ENCODE results near the gene CNGA2.

CNGA2 gene

GRCh38 chrX:151754047-151754429 is 19.5 kb downstream of the CNGA2 start:
- no peaks in the 10 kb centered on the region for H3K27me3 ChIP-seq (ENCODE audit: insufficient read depth, low read depth)
- no peaks in the 10 kb centered on the region for H4K20me1 ChIP-seq (ENCODE audit: insufficient read depth)
- H3K4me1 ChIP-seq (ENCODE audit: low read depth, poor library complexity, severe bottlenecking) = no peaks in the 10 kb centered on the region
- H3K4me3 ChIP-seq (IDR thresholded peaks at IDR 0.05; ENCODE audit: insufficient read depth, low read depth, low read length) = no peak overlapping the region
- TF ChIP-seq CTCF (conservative IDR thresholded peaks at IDR 0.05; ENCODE audit: low read depth, low read length) = no peak
- no peak overlapping the region for H2AFZ ChIP-seq (ENCODE audit: low read depth)
- no peak overlapping the region for H3K27ac ChIP-seq
- H3K9ac ChIP-seq = no peak overlapping the region
- H3K79me2 ChIP-seq (ENCODE audit: insufficient read depth, low read depth) = no peaks in the 10 kb centered on the region
- H3K4me2 ChIP-seq = no peak overlapping the region
- H3K36me3 ChIP-seq (ENCODE audit: insufficient read depth) = no peaks in the 10 kb centered on the region

- Histone ChIP-seq H2AFZ (ENCODE audit: low read depth) (no peak overlapping the region), H3K27me3 (ENCODE audit: insufficient read depth, low read depth) (no peaks in the 10 kb centered on the region), H3K4me2 (no peak overlapping the region), H3K36me3 (ENCODE audit: insufficient read depth) (no peaks in the 10 kb centered on the region), H3K4me3 (IDR thresholded peaks at IDR 0.05; ENCODE audit: insufficient read depth, low read depth, low read length) (no peak overlapping the region), H4K20me1 (ENCODE audit: insufficient read depth) (no peaks in the 10 kb centered on the region), H3K79me2 (ENCODE audit: insufficient read depth, low read depth) (no peaks in the 10 kb centered on the region), H3K9ac (no peak overlapping the region), H3K4me1 (ENCODE audit: low read depth, poor library complexity, severe bottlenecking) (no peaks in the 10 kb centered on the region), H3K27ac (no peak overlapping the region)
- no peak for TF ChIP-seq CTCF (conservative IDR thresholded peaks at IDR 0.05; ENCODE audit: low read depth, low read length)
Measured at GRCh38 chrX:151754641-151755215, 20.2 kb downstream of the CNGA2 start.

GRCh38 chrX:151759041-151759708 is 24.6 kb downstream of the CNGA2 start:
- H3K36me3 ChIP-seq (ENCODE audit: insufficient read depth) = no peaks in the 10 kb centered on the region
- H3K27me3 ChIP-seq (ENCODE audit: insufficient read depth, low read depth) = no peaks in the 10 kb centered on the region
- no peak overlapping the region for H2AFZ ChIP-seq (ENCODE audit: low read depth)
- H3K4me1 ChIP-seq (ENCODE audit: low read depth, poor library complexity, severe bottlenecking) = no peaks in the 10 kb centered on the region
- no peak for TF ChIP-seq CTCF (conservative IDR thresholded peaks at IDR 0.05; ENCODE audit: low read depth, low read length)
- H3K9ac ChIP-seq = no peak overlapping the region
- no peaks in the 10 kb centered on the region for H4K20me1 ChIP-seq (ENCODE audit: insufficient read depth)
- H3K4me2 ChIP-seq = no peak overlapping the region
- H3K4me3 ChIP-seq (IDR thresholded peaks at IDR 0.05; ENCODE audit: insufficient read depth, low read depth, low read length) = no peak overlapping the region
- H3K27ac ChIP-seq = no peak overlapping the region
- no peaks in the 10 kb centered on the region for H3K79me2 ChIP-seq (ENCODE audit: insufficient read depth, low read depth)

GRCh38 chrX:151762802-151763201 is 28.3 kb downstream of the CNGA2 start:
- Histone ChIP-seq H2AFZ (ENCODE audit: low read depth) (no peak overlapping the region), H3K4me1 (ENCODE audit: low read depth, poor library complexity, severe bottlenecking) (no peaks in the 10 kb centered on the region), H3K4me3 (IDR thresholded peaks at IDR 0.05; ENCODE audit: insufficient read depth, low read depth, low read length) (no peak overlapping the region), H4K20me1 (ENCODE audit: insufficient read depth) (no peaks in the 10 kb centered on the region), H3K4me2 (no peak overlapping the region), H3K27me3 (ENCODE audit: insufficient read depth, low read depth) (no peaks in the 10 kb centered on the region), H3K36me3 (ENCODE audit: insufficient read depth) (no peaks in the 10 kb centered on the region), H3K27ac (no peak overlapping the region), H3K9ac (no peak overlapping the region), H3K79me2 (ENCODE audit: insufficient read depth, low read depth) (no peaks in the 10 kb centered on the region)
- TF ChIP-seq CTCF (conservative IDR thresholded peaks at IDR 0.05; ENCODE audit: low read depth, low read length) = no peak
